Gastrocnemius medialis (tissue), 4 donors: ENCODE data around the gene DOCK11.

Source experiments
- CTCF ChIP-seq, 5 experiments: fragments of 450-650 bp in 3 of 5; fragments of 200-600 bp in 2 of 5; sonication (generic) in 2 of 5; IDR thresholded peaks in 4 of 5; conservative IDR thresholded peaks in 1 of 5; 1 replicate in 4 of 5; 2 replicates in 1 of 5; pipeline ENCODE4 v1.5.1; 2016 to 2019; ENCODE audit warnings: antibody characterized with exemption in 5 of 5, mild to moderate bottlenecking in 3 of 5, moderate library complexity in 3 of 5
- POLR2A ChIP-seq, 2 donors: fragments of 450-650 bp; IDR thresholded peaks; one replicate each; pipeline ENCODE4 v1.6.1; 2017; ENCODE audit warnings: antibody characterized with exemption in 2 of 2, mild to moderate bottlenecking in 2 of 2, moderate library complexity in 2 of 2

GRCh38 chrX:118566359-118566758, 70.7 kb downstream of the DOCK11 start:
- TF ChIP-seq CTCF (IDR thresholded peaks at IDR 0.05 in 4 of 5, conservative IDR thresholded peaks at IDR 0.05 in 1 of 5) (no peak), POLR2A (IDR thresholded peaks at IDR 0.05) (no peak)
